ENCODE measurements around the gene RTN4RL1. TPM values are rescaled to one million over a fixed set of nuclear protein-coding genes. Genes with fewer than 3 reads are reported as not detected.
"Not testable (repeated sequence)": the region's sequence is repeated elsewhere in the genome, so short reads cannot be mapped to it uniquely, and the experiment has no call there.

Gene RTN4RL1
- total RNA-seq, 1 experiment from 2014 or later = 0.69 TPM

- no peak for DNase-seq (ENCODE audit: low read depth)
Measured at GRCh38 chr17:2003525-2003924, 21.6 kb downstream of the RTN4RL1 start.

- no peak for DNase-seq (ENCODE audit: low read depth)
Measured at GRCh38 chr17:2002767-2003329, 22.3 kb downstream of the RTN4RL1 start.

GRCh38 chr17:1999557-2000251, 25.4 kb downstream of the RTN4RL1 start:
- no peak for DNase-seq (ENCODE audit: low read depth)

- DNase-seq (ENCODE audit: low read depth) = no peak
Measured at GRCh38 chr17:1997927-1998742, 27.0 kb downstream of the RTN4RL1 start.

- DNase-seq (ENCODE audit: low read depth) = no peak
Measured at GRCh38 chr17:1997289-1997926, 27.7 kb downstream of the RTN4RL1 start.

GRCh38 chr17:1996800-1997288, 28.3 kb downstream of the RTN4RL1 start:
- DNase-seq (ENCODE audit: low read depth) = no peak

GRCh38 chr17:1995907-1996799, 29.0 kb downstream of the RTN4RL1 start:
- DNase-seq (ENCODE audit: low read depth) = no peak

- no peak for DNase-seq (ENCODE audit: low read depth)
Measured at GRCh38 chr17:1995321-1995892, 29.7 kb downstream of the RTN4RL1 start.

- DNase-seq (ENCODE audit: low read depth) = no peak
Measured at GRCh38 chr17:1994707-1995106, 30.4 kb downstream of the RTN4RL1 start.

GRCh38 chr17:1992541-1992940, 32.6 kb downstream of the RTN4RL1 start:
- no peak for DNase-seq (ENCODE audit: low read depth)

GRCh38 chr17:1989135-1989534, 36.0 kb downstream of the RTN4RL1 start:
- peak; percentile 87 for DNase-seq (ENCODE audit: low read depth)

- DNase-seq (ENCODE audit: low read depth) = no peak
Measured at GRCh38 chr17:1986783-1987451, 38.2 kb downstream of the RTN4RL1 start.

- no peak for DNase-seq (ENCODE audit: low read depth)
Measured at GRCh38 chr17:1985686-1986085, 39.4 kb downstream of the RTN4RL1 start.

- no peak for DNase-seq (ENCODE audit: low read depth)
Measured at GRCh38 chr17:1985093-1985492, 40.0 kb downstream of the RTN4RL1 start.

GRCh38 chr17:1982793-1983366, 42.3 kb downstream of the RTN4RL1 start:
- not testable (repeated sequence) for DNase-seq (ENCODE audit: low read depth)

- DNase-seq (ENCODE audit: low read depth) = no peak
Measured at GRCh38 chr17:1980665-1981250, 44.4 kb downstream of the RTN4RL1 start.

- no peak for DNase-seq (ENCODE audit: low read depth)
Measured at GRCh38 chr17:1979182-1979985, 45.8 kb downstream of the RTN4RL1 start.

GRCh38 chr17:1978396-1978949, 46.7 kb downstream of the RTN4RL1 start:
- DNase-seq (ENCODE audit: low read depth) = no peak
